Gastrocnemius medialis (tissue), 4 donors: ENCODE data around the gene PLXNB3.

Experiments used
- POLR2A ChIP-seq, 2 donors: fragments of 450-650 bp; IDR thresholded peaks; one replicate each; pipeline ENCODE4 v1.6.1; 2017; ENCODE audit warnings: antibody characterized with exemption in 2 of 2, mild to moderate bottlenecking in 2 of 2, moderate library complexity in 2 of 2
- TF ChIP-seq, protein P1 (sequence below), 5 experiments: fragments of 450-650 bp in 3 of 5; fragments of 200-600 bp in 2 of 5; sonication (generic) in 2 of 5; IDR thresholded peaks in 4 of 5; conservative IDR thresholded peaks in 1 of 5; 1 replicate in 4 of 5; 2 replicates in 1 of 5; pipeline ENCODE4 v1.5.1; 2016 to 2019; ENCODE audit warnings: antibody characterized with exemption in 5 of 5, mild to moderate bottlenecking in 3 of 5, moderate library complexity in 3 of 5

DNA sequence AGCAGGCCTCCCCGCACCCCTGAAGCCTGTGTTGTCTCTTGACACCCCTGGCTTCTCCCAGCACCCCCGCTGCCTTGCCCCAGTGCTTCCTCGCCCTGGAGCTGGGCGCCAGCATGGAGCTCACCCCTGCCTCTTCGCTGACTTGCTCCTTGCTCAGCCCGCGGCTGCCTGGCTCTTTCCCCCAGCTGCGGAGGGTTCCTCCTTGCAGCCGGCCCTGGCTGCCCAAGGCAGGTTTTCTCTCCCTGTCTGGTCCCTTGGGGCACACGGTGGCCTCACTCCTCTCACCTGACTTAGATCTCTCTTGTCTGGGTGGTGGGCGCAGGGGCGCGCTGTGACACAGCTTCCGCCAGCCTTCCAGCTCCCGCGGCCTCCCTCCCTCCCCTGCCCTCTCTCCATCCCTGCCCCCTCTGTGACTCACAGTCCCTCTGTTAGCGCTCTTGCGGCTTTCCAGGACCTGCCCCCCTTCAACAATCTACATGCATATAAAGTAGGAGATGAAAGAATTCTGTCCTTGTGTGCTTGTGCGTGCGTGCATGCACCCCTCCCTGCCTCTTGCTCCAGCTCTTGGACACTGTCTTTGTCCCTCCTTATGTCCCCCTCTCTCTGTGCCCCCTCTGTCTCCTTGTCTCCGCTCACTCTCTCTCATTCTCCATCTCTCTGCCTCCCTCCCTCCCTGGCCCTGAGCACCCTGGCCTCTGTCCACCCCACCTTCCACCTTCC, 2.2 kb downstream of the PLXNB3 start:
- TF ChIP-seq, protein P1, sequence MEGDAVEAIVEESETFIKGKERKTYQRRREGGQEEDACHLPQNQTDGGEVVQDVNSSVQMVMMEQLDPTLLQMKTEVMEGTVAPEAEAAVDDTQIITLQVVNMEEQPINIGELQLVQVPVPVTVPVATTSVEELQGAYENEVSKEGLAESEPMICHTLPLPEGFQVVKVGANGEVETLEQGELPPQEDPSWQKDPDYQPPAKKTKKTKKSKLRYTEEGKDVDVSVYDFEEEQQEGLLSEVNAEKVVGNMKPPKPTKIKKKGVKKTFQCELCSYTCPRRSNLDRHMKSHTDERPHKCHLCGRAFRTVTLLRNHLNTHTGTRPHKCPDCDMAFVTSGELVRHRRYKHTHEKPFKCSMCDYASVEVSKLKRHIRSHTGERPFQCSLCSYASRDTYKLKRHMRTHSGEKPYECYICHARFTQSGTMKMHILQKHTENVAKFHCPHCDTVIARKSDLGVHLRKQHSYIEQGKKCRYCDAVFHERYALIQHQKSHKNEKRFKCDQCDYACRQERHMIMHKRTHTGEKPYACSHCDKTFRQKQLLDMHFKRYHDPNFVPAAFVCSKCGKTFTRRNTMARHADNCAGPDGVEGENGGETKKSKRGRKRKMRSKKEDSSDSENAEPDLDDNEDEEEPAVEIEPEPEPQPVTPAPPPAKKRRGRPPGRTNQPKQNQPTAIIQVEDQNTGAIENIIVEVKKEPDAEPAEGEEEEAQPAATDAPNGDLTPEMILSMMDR (IDR thresholded peaks at IDR 0.05 in 4 of 5, conservative IDR thresholded peaks at IDR 0.05 in 1 of 5) = no peak
- TF ChIP-seq POLR2A (IDR thresholded peaks at IDR 0.05) = no peak
